ENCODE data around the gene TAF15.

Gene TAF15

DNA sequence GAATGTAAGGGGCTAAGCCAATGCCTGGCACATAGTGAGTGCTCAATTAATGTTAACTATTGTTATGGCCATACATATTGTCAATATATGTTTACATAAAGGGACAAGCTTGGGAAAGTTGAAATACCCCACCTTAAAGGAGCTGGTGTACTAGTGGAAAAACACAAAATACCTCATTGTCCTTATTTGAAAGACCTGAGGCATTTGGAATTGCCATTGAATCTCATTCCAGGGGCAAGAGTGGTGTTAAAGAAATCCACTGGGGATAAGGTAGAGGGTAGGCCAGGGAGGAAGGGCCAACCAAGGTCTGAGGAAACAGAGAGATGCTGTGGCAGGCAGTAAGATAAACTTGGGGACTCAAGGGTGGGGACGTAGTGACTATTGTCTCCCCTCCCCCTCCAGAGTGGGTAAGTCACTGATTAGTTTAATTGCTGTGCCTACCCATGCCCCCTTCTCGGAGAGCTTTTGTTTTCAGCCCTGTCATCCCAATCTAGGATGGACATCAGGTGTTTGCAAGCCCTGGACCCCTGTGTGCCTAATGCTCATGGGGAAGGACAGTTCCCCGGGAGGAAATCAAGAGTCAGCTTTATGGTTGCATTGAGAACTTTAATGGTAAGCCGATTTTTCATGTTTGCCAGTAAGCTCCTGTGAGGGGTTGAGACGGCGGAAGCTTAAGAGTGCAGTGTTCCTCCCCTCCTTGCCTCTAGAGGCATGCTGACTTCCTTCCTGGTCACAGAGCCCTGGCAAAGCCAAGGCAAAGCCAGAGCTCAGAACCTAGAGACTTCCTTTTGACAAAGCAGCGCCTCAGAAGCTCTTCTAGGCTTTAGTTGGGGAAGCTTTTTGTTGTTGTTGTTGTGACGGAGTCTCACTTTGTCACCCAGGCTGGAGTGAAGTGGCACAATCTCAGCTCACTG is 61.9 kb downstream of the TAF15 start:
- TF ChIP-seq, protein P1, sequence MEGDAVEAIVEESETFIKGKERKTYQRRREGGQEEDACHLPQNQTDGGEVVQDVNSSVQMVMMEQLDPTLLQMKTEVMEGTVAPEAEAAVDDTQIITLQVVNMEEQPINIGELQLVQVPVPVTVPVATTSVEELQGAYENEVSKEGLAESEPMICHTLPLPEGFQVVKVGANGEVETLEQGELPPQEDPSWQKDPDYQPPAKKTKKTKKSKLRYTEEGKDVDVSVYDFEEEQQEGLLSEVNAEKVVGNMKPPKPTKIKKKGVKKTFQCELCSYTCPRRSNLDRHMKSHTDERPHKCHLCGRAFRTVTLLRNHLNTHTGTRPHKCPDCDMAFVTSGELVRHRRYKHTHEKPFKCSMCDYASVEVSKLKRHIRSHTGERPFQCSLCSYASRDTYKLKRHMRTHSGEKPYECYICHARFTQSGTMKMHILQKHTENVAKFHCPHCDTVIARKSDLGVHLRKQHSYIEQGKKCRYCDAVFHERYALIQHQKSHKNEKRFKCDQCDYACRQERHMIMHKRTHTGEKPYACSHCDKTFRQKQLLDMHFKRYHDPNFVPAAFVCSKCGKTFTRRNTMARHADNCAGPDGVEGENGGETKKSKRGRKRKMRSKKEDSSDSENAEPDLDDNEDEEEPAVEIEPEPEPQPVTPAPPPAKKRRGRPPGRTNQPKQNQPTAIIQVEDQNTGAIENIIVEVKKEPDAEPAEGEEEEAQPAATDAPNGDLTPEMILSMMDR (IDR thresholded peaks at IDR 0.05; ENCODE audit: low read depth, low read length), result no peak

DNA sequence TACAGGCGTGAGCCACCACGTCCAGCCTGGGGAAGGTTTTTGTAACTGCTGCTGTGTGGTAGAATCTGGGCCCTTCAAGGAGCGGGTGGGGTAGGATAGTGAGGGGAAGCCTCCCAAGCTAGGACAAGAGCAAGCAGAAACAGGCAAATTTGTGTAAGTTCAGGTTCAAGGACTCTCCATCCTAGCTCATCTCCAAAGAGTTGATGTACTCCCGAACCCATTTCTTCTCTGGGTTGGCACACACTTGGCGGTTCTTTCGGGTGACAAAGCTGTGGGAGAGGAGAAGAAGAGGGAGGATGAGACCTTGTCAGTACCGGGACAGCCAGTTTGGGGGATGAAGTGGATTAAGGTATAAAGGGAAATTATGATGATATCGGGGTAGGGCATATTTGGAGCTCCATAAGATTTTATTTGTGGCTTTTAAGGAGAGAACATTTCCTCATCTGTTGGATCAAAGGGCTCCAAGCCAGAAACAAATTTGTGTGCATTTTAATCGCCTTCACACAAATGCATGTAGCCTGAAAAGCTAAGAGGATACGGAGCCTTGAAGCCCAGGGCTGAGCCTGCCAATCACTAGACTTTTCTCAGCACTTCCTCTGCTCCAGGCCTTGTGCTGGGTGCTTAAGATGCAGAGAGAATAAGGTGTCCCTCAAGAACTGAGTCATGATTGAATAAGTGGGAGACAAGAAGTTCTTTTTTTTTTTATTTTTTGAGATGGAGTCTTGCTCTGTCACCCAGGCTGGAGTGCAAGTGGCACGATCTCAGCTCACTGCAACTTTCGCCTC is 63.1 kb downstream of the TAF15 start:
- TF ChIP-seq, protein P1 (IDR thresholded peaks at IDR 0.05; ENCODE audit: low read depth, low read length), result no peak
- no peak overlapping the region for H3K4me3 ChIP-seq (ENCODE audit: low read depth, low read length)

More for the DNA sequence above, 61.9 kb downstream of the TAF15 start:
- H3K4me3 ChIP-seq (ENCODE audit: low read depth, low read length), result no peak overlapping the region

DNA sequence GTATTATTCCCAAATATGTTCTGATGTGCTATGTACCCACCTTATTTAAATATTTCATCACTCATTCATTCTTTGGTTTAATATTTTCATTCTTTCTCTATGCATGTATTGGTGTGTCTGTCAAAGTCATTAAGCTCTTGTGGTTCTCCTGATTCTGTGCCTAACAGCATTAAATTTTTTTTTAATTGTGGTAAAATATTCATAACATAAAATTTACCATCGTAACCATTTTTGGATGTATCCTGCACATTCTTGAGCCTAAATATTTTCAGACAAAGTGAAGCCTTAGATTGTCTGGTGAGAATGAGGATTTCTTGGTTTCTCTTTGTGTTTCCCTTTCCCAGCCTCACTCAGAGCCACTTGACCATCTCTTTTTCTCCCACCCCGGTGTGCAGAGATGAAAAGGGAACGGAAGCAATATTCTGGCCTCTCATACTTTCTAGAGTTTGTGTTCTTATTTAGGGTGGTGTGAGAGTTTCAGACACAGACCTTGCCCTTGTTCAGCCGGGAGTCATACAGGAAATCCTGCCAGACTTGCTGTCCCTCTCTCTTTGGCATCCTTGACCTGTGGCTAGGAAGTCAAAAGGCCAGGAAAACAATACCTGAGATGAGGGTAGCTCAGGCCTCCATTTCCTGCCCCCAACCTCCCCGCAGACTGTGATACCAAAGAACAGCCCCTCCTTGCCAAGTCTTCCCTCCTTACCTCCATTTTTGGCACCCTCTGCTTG is 66.0 kb downstream of the TAF15 start:
- no peak overlapping the region for H3K4me3 ChIP-seq (ENCODE audit: low read depth, low read length)
- TF ChIP-seq, protein P1 (IDR thresholded peaks at IDR 0.05; ENCODE audit: low read depth, low read length), result no peak

DNA sequence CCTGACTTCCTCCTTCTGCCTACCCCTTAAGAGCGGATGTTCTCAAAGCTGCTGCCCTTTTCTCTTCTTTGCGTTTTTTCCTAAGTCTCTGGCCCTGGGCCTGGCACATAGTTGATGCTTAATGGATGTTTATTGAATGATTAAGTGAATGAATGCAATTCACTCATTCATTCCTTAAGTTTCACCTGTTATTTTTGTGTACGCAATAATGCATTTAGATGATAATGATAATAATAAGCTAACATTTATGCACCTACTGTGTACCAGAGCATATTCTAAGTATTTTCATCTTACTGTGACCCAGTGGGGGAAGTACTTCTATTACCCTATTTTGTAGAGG is 66.5 kb downstream of the TAF15 start:
- TF ChIP-seq, protein P1 (IDR thresholded peaks at IDR 0.05; ENCODE audit: low read depth, low read length), result no peak

DNA sequence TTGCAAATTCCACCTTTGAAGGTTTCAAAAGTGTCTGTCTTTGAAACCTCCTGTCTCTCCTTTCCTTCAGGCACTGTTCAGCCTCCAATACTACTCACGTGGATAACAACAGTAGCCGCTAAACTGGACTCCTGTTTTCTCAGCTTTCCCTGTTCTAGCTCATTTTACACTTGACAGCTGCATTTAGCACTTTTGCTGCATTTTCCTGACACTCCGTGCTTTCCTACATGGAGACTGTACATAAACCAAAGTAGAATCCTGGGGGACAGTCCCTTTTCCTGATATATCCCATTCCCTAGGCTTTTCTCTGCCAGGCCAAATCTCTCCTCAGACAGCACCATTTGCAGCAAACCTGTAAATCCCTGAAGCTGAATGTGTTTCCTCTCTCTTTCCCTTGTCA is 67.2 kb downstream of the TAF15 start:
- no peak overlapping the region for H3K4me3 ChIP-seq (ENCODE audit: low read depth, low read length)
- TF ChIP-seq, protein P1 (IDR thresholded peaks at IDR 0.05; ENCODE audit: low read depth, low read length), result no peak

More for the DNA sequence above, 66.5 kb downstream of the TAF15 start:
- no peak overlapping the region for H3K4me3 ChIP-seq (ENCODE audit: low read depth, low read length)

DNA sequence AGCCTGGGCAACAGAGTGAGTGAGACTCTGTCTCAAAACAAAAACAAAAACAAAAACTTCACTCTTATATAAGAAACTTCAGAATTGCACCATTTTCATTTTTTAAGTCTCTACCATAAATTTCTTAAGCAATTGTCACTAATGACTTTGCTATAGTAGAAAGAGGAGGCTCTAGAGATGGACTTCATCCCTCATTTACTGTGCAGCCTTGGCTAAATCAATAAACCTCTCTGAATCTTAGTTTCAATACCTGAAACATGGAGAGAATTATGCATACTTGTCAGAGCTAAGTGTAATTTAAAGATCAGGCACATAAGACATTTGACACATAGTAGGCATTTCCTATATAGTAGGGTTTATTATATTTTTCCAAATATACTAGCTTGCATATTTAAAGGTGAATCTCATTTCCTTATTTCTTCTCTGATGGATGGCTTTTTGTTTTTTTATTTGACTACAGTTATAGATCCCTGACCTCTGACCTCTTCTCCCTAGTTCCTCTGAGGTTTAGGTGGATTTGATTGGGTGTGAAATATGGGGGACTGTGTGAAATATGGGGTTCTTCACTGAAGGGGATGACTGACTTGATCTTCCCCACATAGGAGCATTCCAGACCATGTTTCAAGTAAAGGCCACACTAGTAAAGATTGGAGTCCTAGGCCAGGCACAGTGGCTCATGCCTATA is 68.2 kb downstream of the TAF15 start:
- TF ChIP-seq, protein P1 (IDR thresholded peaks at IDR 0.05; ENCODE audit: low read depth, low read length), result no peak
- H3K4me3 ChIP-seq (ENCODE audit: low read depth, low read length), result no peak overlapping the region

All from WI38 (cell line).